K562 (cell line): ENCODE results near the gene HPD. TPM values are rescaled to one million over a fixed set of nuclear protein-coding genes. Genes with fewer than 3 reads are reported as not detected.

Experiments
- CEBPG ChIP-seq, 3 experiments: fragments of 200-800 bp in 1 of 3; sonication (Bioruptor generic) in 1 of 3; sonication (generic) in 1 of 3; formaldehyde crosslinking in 1 of 3; IDR thresholded peaks in 2 of 3; conservative IDR thresholded peaks in 1 of 3; 2 replicates each; pipeline versions ENCODE4 v1.6.1 to v1.8.0; 2016 to 2022; ENCODE audit warnings: missing compliant biosample characterization in 2 of 3, missing genetic modification characterization in 2 of 3, mild to moderate bottlenecking in 1 of 3, missing genetic modification reagents in 1 of 3
- CHCHD3 ChIP-seq: fragments of 250-450 bp; sonication (Bioruptor Pico); IDR thresholded peaks from 2 replicates; pipeline ENCODE4 v2.1.2; 2022; ENCODE audit warnings: mild to moderate bottlenecking
- DNMT1 ChIP-seq: fragments of 450-650 bp; IDR thresholded peaks from 2 replicates; pipeline ENCODE4 v1.6.1; 2016; ENCODE audit warnings: antibody characterized with exemption, mild to moderate bottlenecking
- ETV5 ChIP-seq: sonication (generic); formaldehyde crosslinking; IDR thresholded peaks from 2 replicates; pipeline ENCODE4 v1.4.0; 2020; ENCODE audit warnings: low read depth, mild to moderate bottlenecking, missing genetic modification reagents
- GTF2E2 ChIP-seq: fragments of 200-800 bp; sonication (Bioruptor generic); IDR thresholded peaks from 2 replicates; pipeline ENCODE4 v1.6.1; 2016; ENCODE audit warnings: missing genetic modification characterization, missing compliant biosample characterization
- JUND ChIP-seq, 2 experiments: IDR thresholded peaks; 2 replicates in 1 of 2; 3 replicates in 1 of 2; pipeline ENCODE4 v1.6.1; 2011; ENCODE audit warnings: borderline replicate concordance in 2 of 2, low read depth in 2 of 2, low read length in 2 of 2, improper control_type of control experiment in 1 of 2, missing biosample characterization in 1 of 2, missing genetic modification characterization in 1 of 2, missing genetic modification reagents in 1 of 2
- MCM7 ChIP-seq, 2 experiments: fragments of 450-650 bp; IDR thresholded peaks; 2 replicates each; pipeline ENCODE4 v1.6.1; 2016 to 2018
- MTA2 ChIP-seq: fragments of 450-650 bp; IDR thresholded peaks from 2 replicates; pipeline ENCODE4 v1.6.1; 2016; ENCODE audit warnings: low read depth
- NBN ChIP-seq: fragments of 450-650 bp; IDR thresholded peaks from 2 replicates; pipeline ENCODE4 v1.6.1; 2016; ENCODE audit warnings: low read depth, mild to moderate bottlenecking
- NR2C1 ChIP-seq, 2 experiments: fragments of 450-650 bp; IDR thresholded peaks; 2 replicates each; pipeline ENCODE4 v1.6.1; 2017; ENCODE audit warnings: mild to moderate bottlenecking in 2 of 2, antibody characterized with exemption in 1 of 2, inconsistent platforms in 1 of 2, missing compliant biosample characterization in 1 of 2, missing genetic modification characterization in 1 of 2
- NR2F6 ChIP-seq: fragments of 450-650 bp; formaldehyde crosslinking; IDR thresholded peaks from 2 replicates; pipeline ENCODE4 v1.4.0; 2020; ENCODE audit warnings: mild to moderate bottlenecking
- PHF21A ChIP-seq: fragments of 450-650 bp; IDR thresholded peaks from 2 replicates; pipeline ENCODE4 v1.6.1; 2017; ENCODE audit warnings: low read depth, borderline replicate concordance
- RBM39 ChIP-seq: fragments of 200-400 bp; formaldehyde crosslinking; optimal IDR thresholded peaks from 2 replicates; pipeline ENCODE3; 2018; ENCODE audit warnings: low read depth, low read length
- SETDB1 ChIP-seq: IDR thresholded peaks from one replicate; pipeline ENCODE4 v1.6.1; 2012; ENCODE audit warnings: low read length, control low read depth, inconsistent platforms
- SMARCC2 ChIP-seq: fragments of 450-650 bp; IDR thresholded peaks from 2 replicates; pipeline ENCODE4 v1.6.1; 2017; ENCODE audit warnings: antibody characterized with exemption, moderate library complexity, mild to moderate bottlenecking, low read depth
- SOX6 ChIP-seq: fragments of 450-650 bp; IDR thresholded peaks from 2 replicates; pipeline ENCODE4 v1.6.1; 2014; ENCODE audit warnings: mild to moderate bottlenecking
- SRF ChIP-seq, 2 experiments: fragments of 250-450, 450-650 bp in 1 of 2; sonication (Bioruptor Pico) in 1 of 2; sonication (generic) in 1 of 2; formaldehyde crosslinking; IDR thresholded peaks; 2 replicates each; pipeline versions ENCODE4 v1.5.0 to v1.5.1; 2020 to 2022; ENCODE audit warnings: mild to moderate bottlenecking in 1 of 2, missing genetic modification reagents in 1 of 2
- TCFL5 ChIP-seq: fragments of 250-450 bp; sonication (Bioruptor Pico); conservative IDR thresholded peaks from 2 replicates; pipeline ENCODE4 v1.6.1; 2021; ENCODE audit warnings: mild to moderate bottlenecking, moderate library complexity, matching md5 sums
- ZNF174 ChIP-seq: fragments of 250-450 bp; sonication (Bioruptor Pico); IDR thresholded peaks from 2 replicates; pipeline ENCODE4 v1.4.0; 2020; ENCODE audit warnings: mild to moderate bottlenecking
- ZNF217 ChIP-seq: sonication (generic); formaldehyde crosslinking; IDR thresholded peaks from 2 replicates; pipeline ENCODE4 v1.8.0; 2022; ENCODE audit warnings: mild to moderate bottlenecking, missing genetic modification reagents
- ZNF778 ChIP-seq: fragments of 450-650 bp; formaldehyde crosslinking; IDR thresholded peaks from 2 replicates; pipeline ENCODE4 v1.4.0; 2020; ENCODE audit warnings: mild to moderate bottlenecking, moderate library complexity
- polyA plus RNA-seq, 8 experiments: library from polyadenylated mRNA; depleted of rRNA in 4 of 8; stranded (reverse) in 5 of 8; unstranded in 3 of 8; fragments of >200 nt; fragmentation: Nextera tagmentation in 2 of 8; fragmentation: Illumina TruSeq in 1 of 8; extraction: Ambion mirVana in 2 of 8; extraction: Trizol in 1 of 8; gene quantifications; 2 replicates each; pipeline versions ENCODE4 v1.2.1 to v1.2.3, GENCODE V29; 2011 to 2014; ENCODE audit warnings: inconsistent platforms in 1 of 8, missing spikeins in 1 of 8
- total RNA-seq, 7 experiments: library from RNA; depleted of rRNA in 6 of 7; stranded (reverse); fragments of >200 nt in 6 of 7; fragmentation: Illumina TruSeq in 2 of 7; extraction: Trizol in 2 of 7; gene quantifications; 2 replicates each; pipeline versions ENCODE4 v1.2.1 to v1.2.3, GENCODE V29; 2011 to 2021; ENCODE audit warnings: low replicate concordance in 1 of 7
- TF ChIP-seq, protein P1 (sequence below): fragments of 450-650 bp; formaldehyde crosslinking; IDR thresholded peaks from 2 replicates; pipeline ENCODE4 v1.4.0; 2022; ENCODE audit warnings: missing genetic modification characterization
- TF ChIP-seq, protein P2 (sequence below): fragments of 250-450 bp; sonication (Bioruptor Pico); IDR thresholded peaks from 2 replicates; pipeline ENCODE4 v1.5.0; 2021
- TF ChIP-seq, protein P3 (sequence below): fragments of 450-650 bp; IDR thresholded peaks from 2 replicates; pipeline ENCODE4 v1.6.1; 2017; ENCODE audit warnings: antibody characterized with exemption

Gene HPD
- total and polyA plus RNA-seq, 9 of the 15 experiments (the other 6 are each of a cell fraction or from before 2014, with no cell fraction given) = 0.06 to 0.29 (median 0.07) TPM; not detected in 4

DNA sequence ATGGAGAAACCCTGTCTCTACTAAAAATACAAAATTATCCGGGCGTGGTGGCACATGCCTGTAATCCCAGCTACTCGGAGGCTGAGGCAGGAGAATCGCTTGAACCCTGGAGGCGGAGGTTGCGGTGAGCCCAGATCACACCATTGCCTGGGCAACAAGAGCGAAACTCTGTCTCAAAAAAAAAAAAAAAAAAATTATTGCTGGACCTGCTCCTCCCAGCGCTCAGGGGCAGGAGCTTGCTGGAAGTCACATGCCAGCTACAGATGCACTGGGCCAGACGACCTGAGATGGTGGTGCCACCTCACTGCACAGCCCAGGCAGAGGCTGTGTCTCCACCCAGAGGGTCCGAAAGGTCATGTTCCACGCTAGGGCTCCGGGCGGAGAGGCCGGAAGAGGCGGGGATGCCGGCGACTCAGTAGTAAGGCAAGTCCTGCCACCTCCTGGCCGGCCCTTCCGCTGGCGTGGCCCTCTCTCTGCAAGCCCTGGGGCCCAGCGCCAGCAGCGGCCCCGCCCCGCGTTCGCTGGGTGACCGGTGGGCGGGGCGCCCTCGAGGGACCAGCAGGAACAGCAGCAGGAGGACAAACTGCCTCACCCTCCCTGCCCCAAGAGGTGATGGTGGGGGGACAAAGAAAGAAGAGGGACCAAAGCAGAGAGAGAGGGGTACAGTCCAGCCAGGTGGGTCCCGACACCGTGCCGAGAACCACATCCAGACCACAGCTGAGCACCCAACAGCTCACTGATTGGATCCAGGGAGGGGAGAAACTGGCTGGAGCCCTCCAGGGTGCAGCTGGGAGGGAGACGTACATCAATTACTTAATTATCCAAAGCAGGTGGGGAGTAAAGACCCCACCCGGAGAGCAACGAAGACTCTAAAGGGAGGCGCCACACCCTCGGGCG is 61.6 kb downstream of the HPD start (continued):
- peak; percentile 46 for TF ChIP-seq JUND (IDR thresholded peaks at IDR 0.05; ENCODE audit: borderline replicate concordance, low read depth, low read length)
- TF ChIP-seq JUND (tag; IDR thresholded peaks at IDR 0.05; ENCODE audit: borderline replicate concordance, low read depth, low read length) = no peak; the same call in 2 of the 3 replicates
- no peak for TF ChIP-seq ZNF217 (CRISPR knock-in tag)
- TF ChIP-seq DNMT1 = peak; percentile 41; the same call in 1 of the 2 replicates
- TF ChIP-seq SRF (CRISPR knock-in tag; IDR thresholded peaks at IDR 0.05) = peak in 1 of 2 experiments; percentile 78; a peak in 1 of 4 replicates
- TF ChIP-seq NR2F6 (CRISPR knock-in tag) = no peak
- no peak for TF ChIP-seq SETDB1
- no peak for TF ChIP-seq ZNF778 (CRISPR knock-in tag)
- no peak for TF ChIP-seq SMARCC2
- TF ChIP-seq ETV5 (CRISPR knock-in tag) = peak; percentile 86; the same call in 1 of the 2 replicates
- TF ChIP-seq TCFL5 (CRISPR knock-in tag) = no peak
- TF ChIP-seq, protein P1, sequence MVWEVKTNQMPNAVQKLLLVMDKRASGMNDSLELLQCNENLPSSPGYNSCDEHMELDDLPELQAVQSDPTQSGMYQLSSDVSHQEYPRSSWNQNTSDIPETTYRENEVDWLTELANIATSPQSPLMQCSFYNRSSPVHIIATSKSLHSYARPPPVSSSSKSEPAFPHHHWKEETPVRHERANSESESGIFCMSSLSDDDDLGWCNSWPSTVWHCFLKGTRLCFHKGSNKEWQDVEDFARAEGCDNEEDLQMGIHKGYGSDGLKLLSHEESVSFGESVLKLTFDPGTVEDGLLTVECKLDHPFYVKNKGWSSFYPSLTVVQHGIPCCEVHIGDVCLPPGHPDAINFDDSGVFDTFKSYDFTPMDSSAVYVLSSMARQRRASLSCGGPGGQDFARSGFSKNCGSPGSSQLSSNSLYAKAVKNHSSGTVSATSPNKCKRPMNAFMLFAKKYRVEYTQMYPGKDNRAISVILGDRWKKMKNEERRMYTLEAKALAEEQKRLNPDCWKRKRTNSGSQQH (CRISPR knock-in tag) = peak; percentile 20; the same call in 1 of the 2 replicates
- no peak for TF ChIP-seq CEBPG (CRISPR knock-in tag; IDR thresholded peaks at IDR 0.05)
- no peak for TF ChIP-seq CEBPG (tag; conservative IDR thresholded peaks at IDR 0.05 in 1 of 2, IDR thresholded peaks at IDR 0.05 in 1 of 2)
- TF ChIP-seq, protein P2, sequence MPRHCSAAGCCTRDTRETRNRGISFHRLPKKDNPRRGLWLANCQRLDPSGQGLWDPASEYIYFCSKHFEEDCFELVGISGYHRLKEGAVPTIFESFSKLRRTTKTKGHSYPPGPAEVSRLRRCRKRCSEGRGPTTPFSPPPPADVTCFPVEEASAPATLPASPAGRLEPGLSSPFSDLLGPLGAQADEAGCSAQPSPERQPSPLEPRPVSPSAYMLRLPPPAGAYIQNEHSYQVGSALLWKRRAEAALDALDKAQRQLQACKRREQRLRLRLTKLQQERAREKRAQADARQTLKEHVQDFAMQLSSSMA (CRISPR knock-in tag) = no peak
- no peak for TF ChIP-seq MTA2
- TF ChIP-seq CHCHD3 = no peak
- TF ChIP-seq RBM39 = no peak
- peak; percentile 75; the same call in 1 of the 2 replicates for TF ChIP-seq NR2C1 (IDR thresholded peaks at IDR 0.05)
- peak; percentile 78 for TF ChIP-seq NR2C1 (tag; IDR thresholded peaks at IDR 0.05)
- no peak for TF ChIP-seq PHF21A
- TF ChIP-seq, protein P3, sequence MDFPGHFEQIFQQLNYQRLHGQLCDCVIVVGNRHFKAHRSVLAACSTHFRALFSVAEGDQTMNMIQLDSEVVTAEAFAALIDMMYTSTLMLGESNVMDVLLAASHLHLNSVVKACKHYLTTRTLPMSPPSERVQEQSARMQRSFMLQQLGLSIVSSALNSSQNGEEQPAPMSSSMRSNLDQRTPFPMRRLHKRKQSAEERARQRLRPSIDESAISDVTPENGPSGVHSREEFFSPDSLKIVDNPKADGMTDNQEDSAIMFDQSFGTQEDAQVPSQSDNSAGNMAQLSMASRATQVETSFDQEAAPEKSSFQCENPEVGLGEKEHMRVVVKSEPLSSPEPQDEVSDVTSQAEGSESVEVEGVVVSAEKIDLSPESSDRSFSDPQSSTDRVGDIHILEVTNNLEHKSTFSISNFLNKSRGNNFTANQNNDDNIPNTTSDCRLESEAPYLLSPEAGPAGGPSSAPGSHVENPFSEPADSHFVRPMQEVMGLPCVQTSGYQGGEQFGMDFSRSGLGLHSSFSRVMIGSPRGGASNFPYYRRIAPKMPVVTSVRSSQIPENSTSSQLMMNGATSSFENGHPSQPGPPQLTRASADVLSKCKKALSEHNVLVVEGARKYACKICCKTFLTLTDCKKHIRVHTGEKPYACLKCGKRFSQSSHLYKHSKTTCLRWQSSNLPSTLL = no peak
- no peak; the same call in 1 of the 2 replicates for TF ChIP-seq NBN
- no peak for TF ChIP-seq MCM7 (IDR thresholded peaks at IDR 0.05)
- TF ChIP-seq ZNF174 (CRISPR knock-in tag) = no peak
- no peak for TF ChIP-seq GTF2E2
- TF ChIP-seq SOX6 = peak; percentile 68
